Neural progenitor cell (in vitro differentiated cells): ENCODE results near the gene PCGF3. TPM values are rescaled to one million over a fixed set of nuclear protein-coding genes. Genes with fewer than 3 reads are reported as not detected.

ENCODE experiments used
- DNase-seq: peaks from one replicate; pipeline ENCODE4 v3.0.0-alpha.2; 2016; ENCODE audit warnings: low spot score
- H2AFZ ChIP-seq: fragments of 200-600 bp; sonication (generic); replicated peaks from 2 replicates; pipeline ENCODE4 v1.6.1; 2016; ENCODE audit warnings: antibody characterized with exemption
- H3F3A ChIP-seq: fragments of 200-600 bp; sonication (generic); 2 replicates; pipeline ENCODE4 v1.6.1; 2016; ENCODE audit warnings: antibody characterized with exemption, low read depth
- H3K27ac ChIP-seq: fragments of 200-600 bp; sonication (generic); 2 replicates; pipeline ENCODE4 v1.5.1; 2016; ENCODE audit warnings: mild to moderate bottlenecking
- H3K27me3 ChIP-seq: fragments of 200-600 bp; sonication (generic); 2 replicates; pipeline ENCODE4 v1.6.1; 2016; ENCODE audit warnings: mild to moderate bottlenecking, moderate library complexity
- H3K36me3 ChIP-seq: fragments of 200-600 bp; sonication (generic); 2 replicates; pipeline ENCODE4 v1.5.1; 2016
- H3K4me1 ChIP-seq: fragments of 200-600 bp; sonication (generic); 2 replicates; pipeline ENCODE4 v1.6.1; 2016; ENCODE audit warnings: mixed run types
- H3K4me2 ChIP-seq: fragments of 200-600 bp; sonication (generic); 2 replicates; pipeline ENCODE4 v1.6.1; 2016
- H3K4me3 ChIP-seq: fragments of 200-600 bp; sonication (generic); 2 replicates; pipeline ENCODE4 v1.5.1; 2016
- H3K79me2 ChIP-seq: fragments of 200-600 bp; sonication (generic); 2 replicates; pipeline ENCODE4 v1.6.1; 2016; ENCODE audit warnings: low read depth
- H3K9ac ChIP-seq: fragments of 200-600 bp; sonication (generic); 2 replicates; pipeline ENCODE4 v1.6.1; 2016
- H3K9me3 ChIP-seq: fragments of 200-600 bp; sonication (generic); 2 replicates; pipeline ENCODE4 v1.5.1; 2016; ENCODE audit warnings: low read depth
- H4K20me1 ChIP-seq: fragments of 200-600 bp; sonication (generic); 2 replicates; pipeline ENCODE4 v1.6.1; 2016; ENCODE audit warnings: low read depth
- H3K27ac Mint-ChIP-seq: 3 replicates; pipeline ENCODE4 v1.8.0; 2021; ENCODE audit warnings: mixed read lengths
- H3K27me3 Mint-ChIP-seq: 2 replicates; pipeline ENCODE4 v1.8.0; 2022; ENCODE audit warnings: low read depth, mild to moderate bottlenecking, inconsistent platforms, moderate library complexity, mixed read lengths; ENCODE audit not compliant: insufficient read depth
- H3K36me3 Mint-ChIP-seq: 3 replicates; pipeline ENCODE4 v1.8.0; 2021; ENCODE audit warnings: mixed read lengths
- H3K4me1 Mint-ChIP-seq: 3 replicates; pipeline ENCODE4 v1.8.0; 2021; ENCODE audit warnings: mixed read lengths
- H3K4me3 Mint-ChIP-seq: 3 replicates; pipeline ENCODE4 v1.8.0; 2021; ENCODE audit warnings: mild to moderate bottlenecking, moderate library complexity, mixed read lengths
- H3K9me3 Mint-ChIP-seq: 3 replicates; pipeline ENCODE4 v1.8.0; 2020; ENCODE audit warnings: mixed read lengths
- EZH2 ChIP-seq: fragments of 200-600 bp; sonication (generic); IDR thresholded peaks from 2 replicates; pipeline ENCODE4 v1.6.1; 2017; ENCODE audit warnings: antibody characterized with exemption, mild to moderate bottlenecking, moderate library complexity
- EZH2phosphoT487 ChIP-seq: fragments of 200-600 bp; sonication (generic); IDR thresholded peaks from 2 replicates; pipeline ENCODE4 v1.6.1; 2017; ENCODE audit warnings: antibody characterized with exemption
- total RNA-seq: library from RNA; depleted of rRNA; stranded (reverse); fragments of >200 nt; gene quantifications from 2 replicates; pipeline ENCODE4 v1.2.3, GENCODE V29; 2015; ENCODE audit warnings: low replicate concordance
- TF ChIP-seq, protein P1 (sequence below): fragments of 200-600 bp; sonication (generic); IDR thresholded peaks from 2 replicates; pipeline ENCODE4 v1.5.1; 2017; ENCODE audit warnings: antibody characterized with exemption, mild to moderate bottlenecking

The PCGF3 gene
- total RNA-seq, 1 donor from 2014 or later = 44.7 TPM

DNA sequence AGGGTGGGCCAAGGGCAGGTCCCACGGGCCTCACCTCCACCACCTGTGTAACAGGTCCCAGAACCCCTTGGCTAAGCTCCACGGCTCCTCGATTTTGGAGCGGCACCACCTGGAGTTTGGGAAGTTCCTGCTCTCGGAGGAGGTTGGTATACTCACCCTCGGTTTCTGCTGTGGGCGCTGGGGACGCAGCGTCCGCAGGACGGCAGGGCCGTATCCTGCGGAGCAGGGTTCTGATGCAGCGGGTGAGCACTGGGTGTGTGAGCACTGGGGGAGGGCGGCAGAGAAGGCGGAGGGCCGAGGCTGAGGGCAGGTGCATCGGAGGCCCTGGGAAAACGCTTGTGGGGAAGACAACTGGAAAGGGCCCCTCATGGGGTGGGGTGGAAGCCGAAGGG, 42.6 kb upstream of the PCGF3 start:
- Histone ChIP-seq H3K27ac (no peak overlapping the region), H3K27me3 (no peaks in the 10 kb centered on the region), H2AFZ (peak overlapping the region; percentile 43), H3K4me2 (peak overlapping the region; percentile 78), H4K20me1 (no peaks in the 10 kb centered on the region), H3K9ac (no peak overlapping the region), H3K79me2 (no peaks in the 10 kb centered on the region), H3K36me3 (no peaks in the 10 kb centered on the region), H3K4me1 (peaks cover 5% of the 10 kb centered on the region), H3K4me3 (peak overlapping the region; percentile 63), H3F3A (peaks cover 5% of the 10 kb centered on the region), H3K9me3 (no peaks in the 10 kb centered on the region)
- H3K27ac Mint-ChIP-seq = no peak overlapping the region
- H3K4me1 Mint-ChIP-seq = no peaks in the 10 kb centered on the region
- peaks cover 13% of the 10 kb centered on the region for H3K27me3 Mint-ChIP-seq
- no peaks in the 10 kb centered on the region for H3K9me3 Mint-ChIP-seq
- TF ChIP-seq, protein P1, sequence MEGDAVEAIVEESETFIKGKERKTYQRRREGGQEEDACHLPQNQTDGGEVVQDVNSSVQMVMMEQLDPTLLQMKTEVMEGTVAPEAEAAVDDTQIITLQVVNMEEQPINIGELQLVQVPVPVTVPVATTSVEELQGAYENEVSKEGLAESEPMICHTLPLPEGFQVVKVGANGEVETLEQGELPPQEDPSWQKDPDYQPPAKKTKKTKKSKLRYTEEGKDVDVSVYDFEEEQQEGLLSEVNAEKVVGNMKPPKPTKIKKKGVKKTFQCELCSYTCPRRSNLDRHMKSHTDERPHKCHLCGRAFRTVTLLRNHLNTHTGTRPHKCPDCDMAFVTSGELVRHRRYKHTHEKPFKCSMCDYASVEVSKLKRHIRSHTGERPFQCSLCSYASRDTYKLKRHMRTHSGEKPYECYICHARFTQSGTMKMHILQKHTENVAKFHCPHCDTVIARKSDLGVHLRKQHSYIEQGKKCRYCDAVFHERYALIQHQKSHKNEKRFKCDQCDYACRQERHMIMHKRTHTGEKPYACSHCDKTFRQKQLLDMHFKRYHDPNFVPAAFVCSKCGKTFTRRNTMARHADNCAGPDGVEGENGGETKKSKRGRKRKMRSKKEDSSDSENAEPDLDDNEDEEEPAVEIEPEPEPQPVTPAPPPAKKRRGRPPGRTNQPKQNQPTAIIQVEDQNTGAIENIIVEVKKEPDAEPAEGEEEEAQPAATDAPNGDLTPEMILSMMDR = no peak
- TF ChIP-seq EZH2 (no peak), EZH2phosphoT487 (no peak)
- H3K36me3 Mint-ChIP-seq = no peaks in the 10 kb centered on the region
- DNase-seq = no peak
- peak overlapping the region; percentile 71 for H3K4me3 Mint-ChIP-seq

DNA sequence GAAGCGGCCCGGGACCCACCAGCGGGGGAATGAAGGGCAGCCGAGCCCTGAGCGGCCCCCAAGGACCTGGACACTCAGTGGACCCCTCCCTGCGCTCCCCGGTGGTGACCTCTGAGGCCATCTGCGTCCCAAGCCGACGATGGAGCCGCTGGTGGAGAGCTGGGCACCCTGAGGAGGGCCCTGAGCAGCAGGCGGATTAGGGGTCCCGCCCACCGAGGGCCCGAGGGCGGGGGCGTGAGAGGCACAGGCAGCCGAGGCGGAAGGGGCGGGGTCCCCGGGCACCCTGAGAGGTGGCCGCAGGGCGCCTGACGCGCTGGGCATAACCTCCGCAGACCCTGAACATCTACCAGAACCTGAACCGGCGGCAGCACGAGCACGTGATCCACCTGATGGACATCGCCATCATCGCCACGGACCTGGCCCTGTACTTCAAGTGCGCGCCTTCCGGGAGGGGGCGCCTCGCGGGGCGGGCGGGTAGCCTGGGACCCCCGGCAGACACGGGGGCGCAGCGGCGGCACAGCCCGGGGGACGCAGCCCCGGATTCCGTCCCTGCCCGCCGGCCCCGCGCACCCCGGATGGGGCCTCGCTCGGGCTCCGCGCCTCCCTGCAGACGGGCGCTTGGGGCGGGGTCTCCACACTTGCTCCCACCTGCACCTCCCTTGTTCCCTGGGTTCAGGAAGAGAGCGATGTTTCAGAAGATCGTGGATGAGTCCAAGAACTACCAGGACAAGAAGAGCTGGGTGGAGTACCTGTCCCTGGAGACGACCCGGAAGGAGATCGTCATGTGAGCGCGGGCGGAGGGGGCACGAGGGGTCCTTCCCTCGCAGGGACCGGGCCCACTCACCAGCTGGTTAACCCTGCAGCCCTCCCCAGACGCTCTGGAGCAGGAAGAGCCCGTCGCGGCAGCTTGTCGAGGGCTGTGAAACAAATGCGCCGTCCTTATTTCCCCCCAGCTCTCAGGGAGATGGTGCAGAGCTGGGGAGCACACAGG, 41.9 kb upstream of the PCGF3 start:
- peak overlapping the region; percentile 63 for H3K4me3 ChIP-seq
- peak; percentile 83 for DNase-seq
- TF ChIP-seq EZH2phosphoT487 = no peak
- no peak for TF ChIP-seq EZH2
- TF ChIP-seq, protein P1 = peak; percentile 51
- H3K4me1 ChIP-seq = peaks cover 5% of the 10 kb centered on the region
- H3K9ac ChIP-seq = peak overlapping the region; percentile 1
- Mint-ChIP-seq H3K9me3 (no peaks in the 10 kb centered on the region), H3K27ac (no peak overlapping the region), H3K27me3 (peaks cover 13% of the 10 kb centered on the region), H3K4me1 (no peaks in the 10 kb centered on the region), H3K4me3 (peak overlapping the region; percentile 74), H3K36me3 (no peaks in the 10 kb centered on the region)
- peaks cover 5% of the 10 kb centered on the region for H3F3A ChIP-seq
- H3K27me3 ChIP-seq = no peaks in the 10 kb centered on the region
- H4K20me1 ChIP-seq = no peaks in the 10 kb centered on the region
- H3K4me2 ChIP-seq = peak overlapping the region; percentile 78
- H3K27ac ChIP-seq = no peak overlapping the region
- peak overlapping the region; percentile 43 for H2AFZ ChIP-seq
- no peaks in the 10 kb centered on the region for H3K36me3 ChIP-seq
- H3K9me3 ChIP-seq = no peaks in the 10 kb centered on the region
- no peaks in the 10 kb centered on the region for H3K79me2 ChIP-seq

DNA sequence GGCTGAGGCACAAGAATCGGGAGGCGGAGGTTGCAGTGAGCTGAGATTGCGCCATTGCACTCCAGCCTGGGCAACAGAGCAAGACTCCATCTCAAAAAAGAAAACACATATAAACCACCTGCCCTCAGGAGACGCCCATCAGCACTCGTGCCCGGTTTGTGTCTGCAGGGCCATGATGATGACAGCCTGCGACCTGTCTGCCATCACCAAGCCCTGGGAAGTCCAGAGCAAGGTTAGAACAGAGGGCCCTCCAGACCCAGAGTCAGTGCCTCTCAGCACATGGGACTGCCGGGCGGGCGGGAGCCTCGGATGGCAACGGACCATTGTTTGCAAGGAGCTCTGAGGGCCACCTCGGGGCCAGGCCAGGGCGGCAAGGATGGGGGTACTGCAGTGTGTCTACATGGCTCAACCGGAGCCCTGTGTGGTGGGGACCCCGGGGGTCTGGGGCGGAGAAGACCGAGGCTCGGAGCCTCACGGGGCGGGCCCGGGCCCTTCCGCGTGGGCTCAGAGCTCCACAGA, 40.9 kb upstream of the PCGF3 start:
- Histone ChIP-seq H3K9me3 (no peaks in the 10 kb centered on the region), H2AFZ (no peak overlapping the region), H3K27me3 (no peaks in the 10 kb centered on the region), H4K20me1 (no peaks in the 10 kb centered on the region), H3F3A (no peaks in the 10 kb centered on the region), H3K4me1 (peaks cover 5% of the 10 kb centered on the region), H3K79me2 (no peaks in the 10 kb centered on the region), H3K27ac (no peak overlapping the region), H3K9ac (no peak overlapping the region), H3K4me3 (no peak overlapping the region), H3K36me3 (no peaks in the 10 kb centered on the region), H3K4me2 (peak overlapping the region; percentile 78)
- H3K4me3 Mint-ChIP-seq = peak overlapping the region; percentile 73
- TF ChIP-seq EZH2phosphoT487 (no peak), EZH2 (no peak)
- TF ChIP-seq, protein P1 = no peak
- no peaks in the 10 kb centered on the region for H3K4me1 Mint-ChIP-seq
- H3K9me3 Mint-ChIP-seq = no peaks in the 10 kb centered on the region
- no peaks in the 10 kb centered on the region for H3K36me3 Mint-ChIP-seq
- no peak for DNase-seq
- H3K27me3 Mint-ChIP-seq = peaks cover 13% of the 10 kb centered on the region
- no peak overlapping the region for H3K27ac Mint-ChIP-seq
